Progenitor cell of endocrine pancreas (in vitro differentiated cells): ENCODE data around the gene RAB27A. TPM values are rescaled to one million over a fixed set of nuclear protein-coding genes. Genes with fewer than 3 reads are reported as not detected.
A peak's percentile ranks its signal among the peaks of the same experiment; 100 is the strongest.
"Not testable (repeated sequence)": the region's sequence is repeated elsewhere in the genome, so short reads cannot be mapped to it uniquely, and the experiment has no call there.

Experiments used
- DNase-seq: peaks from one replicate; pipeline ENCODE4 v3.0.0; 2021; ENCODE audit warnings: low spot score; ENCODE audit not compliant: unreplicated experiment
- H3K27ac Mint-ChIP-seq: 2 replicates; pipeline ENCODE4 v1.8.0; 2021; ENCODE audit warnings: mild to moderate bottlenecking, moderate library complexity, mixed read lengths
- H3K27me3 Mint-ChIP-seq: 2 replicates; pipeline ENCODE4 v1.8.0; 2021; ENCODE audit warnings: mixed read lengths
- H3K36me3 Mint-ChIP-seq: 2 replicates; pipeline ENCODE4 v1.8.0; 2022; ENCODE audit warnings: mixed read lengths; ENCODE audit not compliant: insufficient read depth
- H3K4me1 Mint-ChIP-seq: 2 replicates; pipeline ENCODE4 v1.8.0; 2021; ENCODE audit warnings: low read depth, mixed read lengths
- H3K4me3 Mint-ChIP-seq: 2 replicates; pipeline ENCODE4 v1.8.0; 2021; ENCODE audit warnings: low read depth, mild to moderate bottlenecking, moderate library complexity, mixed read lengths
- H3K9me3 Mint-ChIP-seq: 2 replicates; pipeline ENCODE4 v1.8.0; 2021; ENCODE audit warnings: low read depth, mixed read lengths
- CTCF ChIP-seq: fragments of 200-600 bp; sonication (generic); IDR thresholded peaks from one replicate; pipeline ENCODE4 v1.5.0; 2021; ENCODE audit warnings: antibody characterized with exemption, mild to moderate bottlenecking; ENCODE audit not compliant: unreplicated experiment
- total RNA-seq: library from RNA; stranded (reverse); gene quantifications from 2 replicates; pipeline ENCODE4 v1.2.1, GENCODE V29; 2021

The RAB27A gene
- total RNA-seq, 1 donor from 2014 or later = 14.5 TPM

GRCh38 chr15:55284426-55284825 is 5.2 kb downstream of the RAB27A start:
- H3K9me3 Mint-ChIP-seq = no peaks in the 10 kb centered on the region
- peaks cover 7% of the 10 kb centered on the region for H3K4me1 Mint-ChIP-seq
- H3K4me3 Mint-ChIP-seq = no peak overlapping the region
- no peak for TF ChIP-seq CTCF
- H3K27me3 Mint-ChIP-seq = no peaks in the 10 kb centered on the region
- no peaks in the 10 kb centered on the region for H3K36me3 Mint-ChIP-seq
- no peak overlapping the region for H3K27ac Mint-ChIP-seq
- no peak for DNase-seq

- Mint-ChIP-seq H3K27me3 (no peaks in the 10 kb centered on the region), H3K9me3 (no peaks in the 10 kb centered on the region), H3K27ac (peak overlapping the region; percentile 16), H3K36me3 (no peaks in the 10 kb centered on the region), H3K4me3 (no peak overlapping the region), H3K4me1 (peaks cover 2% of the 10 kb centered on the region)
- no peak for DNase-seq
- TF ChIP-seq CTCF = no peak
Observed at GRCh38 chr15:55283379-55284147, 6.0 kb downstream of the RAB27A start.

- no peaks in the 10 kb centered on the region for H3K36me3 Mint-ChIP-seq
- no peak overlapping the region for H3K27ac Mint-ChIP-seq
- H3K27me3 Mint-ChIP-seq = no peaks in the 10 kb centered on the region
- no peak for DNase-seq
- H3K9me3 Mint-ChIP-seq = no peaks in the 10 kb centered on the region
- H3K4me1 Mint-ChIP-seq = peaks cover 2% of the 10 kb centered on the region
- no peak for TF ChIP-seq CTCF
- H3K4me3 Mint-ChIP-seq = no peak overlapping the region
Observed at GRCh38 chr15:55282284-55282833, 7.3 kb downstream of the RAB27A start.

- no peak overlapping the region for H3K4me3 Mint-ChIP-seq
- no peaks in the 10 kb centered on the region for H3K27me3 Mint-ChIP-seq
- DNase-seq = no peak
- H3K9me3 Mint-ChIP-seq = no peaks in the 10 kb centered on the region
- no peak for TF ChIP-seq CTCF
- no peaks in the 10 kb centered on the region for H3K36me3 Mint-ChIP-seq
- peaks cover 2% of the 10 kb centered on the region for H3K4me1 Mint-ChIP-seq
- no peak overlapping the region for H3K27ac Mint-ChIP-seq
Observed at GRCh38 chr15:55281517-55282228, 7.9 kb downstream of the RAB27A start.

- H3K4me3 Mint-ChIP-seq, H3K9me3 Mint-ChIP-seq, H3K36me3 Mint-ChIP-seq, DNase-seq, H3K4me1 Mint-ChIP-seq, H3K27me3 Mint-ChIP-seq, H3K27ac Mint-ChIP-seq: not testable (repeated sequence)
Observed at GRCh38 chr15:55280589-55280988, 9.0 kb downstream of the RAB27A start.
